Measurements from ENCODE around the gene GALNT17.

DNA sequence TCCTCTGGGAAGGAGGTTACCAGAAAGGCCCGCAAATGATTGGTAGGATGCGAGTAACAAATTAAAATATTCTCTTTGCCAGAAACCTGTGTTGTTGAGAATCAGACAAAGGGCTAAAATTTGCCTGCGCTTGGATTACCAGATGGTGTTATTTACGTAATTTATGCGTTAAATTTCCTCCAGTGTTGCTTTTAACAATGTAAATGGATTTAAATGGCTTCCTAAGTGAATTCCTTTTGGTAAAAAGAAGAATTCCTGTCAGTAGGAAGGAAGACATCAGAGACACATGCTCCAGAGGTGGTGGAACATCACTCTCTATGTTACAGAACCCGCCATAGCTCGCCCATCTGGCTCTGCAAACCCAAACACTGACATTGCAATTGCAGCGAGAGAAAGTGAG, 520.6 kb downstream of the GALNT17 start:
- TF ChIP-seq, protein P1, sequence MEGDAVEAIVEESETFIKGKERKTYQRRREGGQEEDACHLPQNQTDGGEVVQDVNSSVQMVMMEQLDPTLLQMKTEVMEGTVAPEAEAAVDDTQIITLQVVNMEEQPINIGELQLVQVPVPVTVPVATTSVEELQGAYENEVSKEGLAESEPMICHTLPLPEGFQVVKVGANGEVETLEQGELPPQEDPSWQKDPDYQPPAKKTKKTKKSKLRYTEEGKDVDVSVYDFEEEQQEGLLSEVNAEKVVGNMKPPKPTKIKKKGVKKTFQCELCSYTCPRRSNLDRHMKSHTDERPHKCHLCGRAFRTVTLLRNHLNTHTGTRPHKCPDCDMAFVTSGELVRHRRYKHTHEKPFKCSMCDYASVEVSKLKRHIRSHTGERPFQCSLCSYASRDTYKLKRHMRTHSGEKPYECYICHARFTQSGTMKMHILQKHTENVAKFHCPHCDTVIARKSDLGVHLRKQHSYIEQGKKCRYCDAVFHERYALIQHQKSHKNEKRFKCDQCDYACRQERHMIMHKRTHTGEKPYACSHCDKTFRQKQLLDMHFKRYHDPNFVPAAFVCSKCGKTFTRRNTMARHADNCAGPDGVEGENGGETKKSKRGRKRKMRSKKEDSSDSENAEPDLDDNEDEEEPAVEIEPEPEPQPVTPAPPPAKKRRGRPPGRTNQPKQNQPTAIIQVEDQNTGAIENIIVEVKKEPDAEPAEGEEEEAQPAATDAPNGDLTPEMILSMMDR (IDR thresholded peaks at IDR 0.05; ENCODE audit: low read length): no peak
- no peak for TF ChIP-seq EZH2 (optimal IDR thresholded peaks at IDR 0.05; ENCODE audit: low read depth, low read length)
- no peak for TF ChIP-seq EZH2phosphoT487 (IDR thresholded peaks at IDR 0.05; ENCODE audit: low read length)
